T follicular helper cell (primary cell): ENCODE measurements around the gene GBE1.

Experiments used
- DNase-seq: peaks from one replicate; pipeline ENCODE4 v3.0.0-alpha.2; 2020; ENCODE audit warnings: low read depth

Gene GBE1

GRCh38 chr3:81468391-81468790, 293.1 kb downstream of the GBE1 start:
- no peak for DNase-seq

GRCh38 chr3:81466201-81466560, 295.3 kb downstream of the GBE1 start:
- DNase-seq: no peak

GRCh38 chr3:81465510-81466200, 295.8 kb downstream of the GBE1 start:
- no peak for DNase-seq

GRCh38 chr3:81463781-81464180, 297.7 kb downstream of the GBE1 start:
- DNase-seq: no peak

- no peak for DNase-seq
Observed at GRCh38 chr3:81462921-81463320, 298.5 kb downstream of the GBE1 start.

GRCh38 chr3:81459733-81460132, 301.7 kb downstream of the GBE1 start:
- DNase-seq: no peak

GRCh38 chr3:81452418-81452817, 309.0 kb downstream of the GBE1 start:
- DNase-seq: no peak

- no peak for DNase-seq
Observed at GRCh38 chr3:81451611-81452010, 309.8 kb downstream of the GBE1 start.

- no peak for DNase-seq
Observed at GRCh38 chr3:81451140-81451539, 310.3 kb downstream of the GBE1 start.

GRCh38 chr3:81446806-81447205, 314.6 kb downstream of the GBE1 start:
- DNase-seq: no peak

GRCh38 chr3:81445712-81446111, 315.7 kb downstream of the GBE1 start:
- no peak for DNase-seq

- DNase-seq: no peak
Observed at GRCh38 chr3:81444817-81445460, 316.5 kb downstream of the GBE1 start.

- no peak for DNase-seq
Observed at GRCh38 chr3:81443958-81444357, 317.5 kb downstream of the GBE1 start.

GRCh38 chr3:81443457-81443782, 318.0 kb downstream of the GBE1 start:
- DNase-seq: no peak

GRCh38 chr3:81442758-81443456, 318.5 kb downstream of the GBE1 start:
- no peak for DNase-seq

GRCh38 chr3:81440661-81441060, 320.8 kb downstream of the GBE1 start:
- no peak for DNase-seq
